B cell (primary cell): Measurements from ENCODE around the gene BCL2. TPM values are rescaled to one million over a fixed set of nuclear protein-coding genes. Genes with fewer than 3 reads are reported as not detected.

Experiments used
- ATAC-seq: fragments of 200-7000 bp; cut with Tn5 transposase; one replicate; pipeline ENCODE4 v1.10.0; 2021; ENCODE audit warnings: low read depth, mild to moderate bottlenecking, moderate number of reproducible peaks, moderate library complexity
- CTCF ChIA-PET: fragments of 350-600 bp; sonication (Branson Sonifier 250); formaldehyde crosslinking; loops from one replicate; lab custom pipeline; 2021; ENCODE audit warnings: antibody characterized with exemption, inconsistent platforms; lab: Charles Lee
- POLR2A ChIA-PET: fragments of 350-600 bp; sonication (Branson Sonifier 250); formaldehyde crosslinking; loops from one replicate; lab custom pipeline; 2021; ENCODE audit warnings: antibody characterized with exemption; lab: Charles Lee
- DNase-seq: peaks from one replicate; pipeline ENCODE4 v3.0.0; 2013
- H2AFZ ChIP-seq: 2 replicates; pipeline ENCODE4 v1.6.1; 2012; ENCODE audit warnings: mild to moderate bottlenecking, low read depth, low read length; ENCODE audit not compliant: insufficient read depth, poor library complexity, severe bottlenecking
- H3K27ac ChIP-seq, 2 donors: 1 replicate in 1 of 2; 2 replicates in 1 of 2; pipeline ENCODE4 v1.5.1; 2012 to 2013; ENCODE audit warnings: low read length in 2 of 2, mild to moderate bottlenecking in 2 of 2, moderate library complexity in 1 of 2
- H3K27me3 ChIP-seq, 4 experiments: fragments of 200-600 bp in 1 of 4; sonication (generic) in 1 of 4; replicated peaks in 1 of 4; 1 replicate in 2 of 4; 2 replicates in 2 of 4; pipeline versions ENCODE4 v1.6.1 to v1.7.0; 2013 to 2016; ENCODE audit warnings: low read length in 3 of 4, mild to moderate bottlenecking in 2 of 4, mixed read lengths in 1 of 4, moderate library complexity in 1 of 4; ENCODE audit not compliant: insufficient read depth in 4 of 4, control insufficient read depth in 3 of 4; ENCODE audit errors: control extremely low read depth in 1 of 4
- H3K36me3 ChIP-seq, 2 experiments: replicated peaks in 1 of 2; 1 replicate in 1 of 2; 2 replicates in 1 of 2; pipeline versions ENCODE4 v1.6.1 to v1.7.1; 2013; ENCODE audit warnings: low read length in 1 of 2; ENCODE audit not compliant: insufficient read depth in 2 of 2, control insufficient read depth in 1 of 2; ENCODE audit errors: control extremely low read depth in 1 of 2, extremely low read depth in 1 of 2
- H3K4me1 ChIP-seq, 2 donors: fragments of 200-600 bp in 1 of 2; sonication (generic) in 1 of 2; 1 replicate in 1 of 2; 2 replicates in 1 of 2; pipeline versions ENCODE4 v1.5.1 to v1.6.1; 2013 to 2017; ENCODE audit warnings: low read length in 2 of 2; ENCODE audit not compliant: control insufficient read depth in 2 of 2, insufficient read depth in 2 of 2
- H3K4me2 ChIP-seq: replicated peaks from 2 replicates; pipeline ENCODE3; 2012; ENCODE audit warnings: mild to moderate bottlenecking, low read depth, low read length; ENCODE audit not compliant: poor library complexity, severe bottlenecking
- H3K4me3 ChIP-seq, 5 experiments: fragments of 200-600 bp in 1 of 5; sonication (generic) in 1 of 5; 1 replicate in 3 of 5; 2 replicates in 2 of 5; pipeline versions ENCODE4 v1.5.1 to v1.7.0; 2011 to 2016; ENCODE audit warnings: low read length in 4 of 5, mild to moderate bottlenecking in 4 of 5, low read depth in 2 of 5, control low read depth in 1 of 5, moderate library complexity in 1 of 5; ENCODE audit not compliant: insufficient read depth in 1 of 5; ENCODE audit errors: control extremely low read depth in 1 of 5, extremely low read depth in 1 of 5
- H3K79me2 ChIP-seq: fragments of 200-600 bp; sonication (generic); one replicate; pipeline ENCODE4 v1.6.0; 2016; ENCODE audit warnings: low read length; ENCODE audit not compliant: control insufficient read depth, insufficient read depth
- H3K9ac ChIP-seq: fragments of 200-600 bp; sonication (generic); 2 replicates; pipeline ENCODE4 v1.6.1; 2017; ENCODE audit warnings: mild to moderate bottlenecking, low read length, moderate library complexity
- H3K9me3 ChIP-seq, 3 donors: one replicate each; pipeline versions ENCODE4 v1.6.1 to v1.7.1; 2013; ENCODE audit warnings: low read length in 2 of 3; ENCODE audit not compliant: control insufficient read depth in 2 of 3, insufficient read depth in 1 of 3; ENCODE audit errors: control extremely low read depth in 1 of 3
- H4K20me1 ChIP-seq: 2 replicates; pipeline ENCODE4 v1.6.0; 2012; ENCODE audit warnings: mild to moderate bottlenecking, low read length; ENCODE audit not compliant: insufficient read depth, control insufficient read depth, poor library complexity, severe bottlenecking
- H3K27ac Mint-ChIP-seq: one replicate; pipeline ENCODE4 v1.8.0; 2021; ENCODE audit warnings: mixed read lengths
- H3K27me3 Mint-ChIP-seq: one replicate; pipeline ENCODE4 v1.8.0; 2021; ENCODE audit warnings: mixed read lengths
- H3K4me1 Mint-ChIP-seq: one replicate; pipeline ENCODE4 v1.8.0; 2021; ENCODE audit warnings: mixed read lengths
- H3K4me3 Mint-ChIP-seq: one replicate; pipeline ENCODE4 v1.8.0; 2021; ENCODE audit warnings: mixed read lengths
- H3K9me3 Mint-ChIP-seq: one replicate; pipeline ENCODE4 v1.8.0; 2022; ENCODE audit warnings: mixed read lengths; ENCODE audit not compliant: insufficient read depth
- CTCF ChIP-seq: fragments of 200-600 bp; IDR thresholded peaks from one replicate; pipeline ENCODE4 v1.8.0; 2022; ENCODE audit warnings: antibody characterized with exemption, mild to moderate bottlenecking
- EZH2 ChIP-seq: IDR thresholded peaks from 2 replicates; pipeline ENCODE4 v1.6.1; 2012; ENCODE audit warnings: borderline replicate concordance, low read depth, mild to moderate bottlenecking, moderate library complexity, low read length; ENCODE audit not compliant: insufficient read depth, poor library complexity, severe bottlenecking
- WGBS: methylation state at CpG from one replicate; pipeline ENCODE4 v1.1.5; 2013; ENCODE audit warnings: missing lambda C conversion rate; ENCODE audit not compliant: insufficient coverage; 5-methylcytosine and 5-hydroxymethylcytosine counted together
- intact Hi-C: fragments of 100-400 bp; cut with micrococcal nuclease; formaldehyde crosslinking; loops from one replicate; pipeline ENCODE4 v1.10.0; 2022
- polyA plus RNA-seq: library from polyadenylated mRNA; depleted of rRNA; stranded (reverse); fragments of >200 nt; gene quantifications from 2 replicates; pipeline ENCODE4 v1.2.3, GENCODE V29; 2012
- total RNA-seq, 2 donors: library from RNA; stranded (reverse); fragments of 120-200 nt in 1 of 2; gene quantifications; 1 replicate in 1 of 2; 2 replicates in 1 of 2; pipeline versions ENCODE4 v1.2.3 to v1.2.4, GENCODE V29; 2013 to 2022

Gene BCL2
- total and polyA plus RNA-seq, 2 donors (not counting 1 experiment from before 2014, with no cell fraction given): 27.6 to 144 TPM

- CTCF ChIA-PET: interaction anchor here (0.5 kb wide), 2 partner anchors 181 to 194 kb away, joined by 3 to 4 read pairs; no protein-coding TSS in a partner anchor
- no peaks in the 10 kb centered on the region for H3K9me3 Mint-ChIP-seq
- Histone ChIP-seq H2AFZ (no peak overlapping the region), H3K79me2 (peaks cover 91% of the 10 kb centered on the region), H3K27ac (no peak overlapping the region), H3K36me3 (peaks cover 0 to 13% of the 10 kb centered on the region in 2 experiments), H3K4me3 (no peak overlapping the region), H3K9me3 (no peaks in the 10 kb centered on the region), H3K9ac (no peak overlapping the region), H3K27me3 (no peaks in the 10 kb centered on the region), H4K20me1 (peaks cover 18% of the 10 kb centered on the region), H3K4me2 (no peak overlapping the region), H3K4me1 (no peaks in the 10 kb centered on the region)
- DNase-seq (no peak), ATAC-seq (no peak)
- H3K4me3 Mint-ChIP-seq: no peak overlapping the region
- intact Hi-C loops: loop anchor here (5.0 kb wide), 1 partner anchor 37 kb away; no protein-coding TSS in a partner anchor
- no peaks in the 10 kb centered on the region for H3K27me3 Mint-ChIP-seq
- POLR2A ChIA-PET: no interaction called here
- no peak overlapping the region for H3K27ac Mint-ChIP-seq
- WGBS: 95% methylated on average over 6 of the region's 6 CpGs
- no peak for TF ChIP-seq EZH2
- no peak for TF ChIP-seq CTCF
- peaks cover 37% of the 10 kb centered on the region for H3K4me1 Mint-ChIP-seq
Measured at GRCh38 chr18:63244607-63245006, 75.0 kb downstream of the BCL2 start.

- Mint-ChIP-seq H3K9me3 (no peaks in the 10 kb centered on the region), H3K27ac (no peak overlapping the region), H3K27me3 (no peaks in the 10 kb centered on the region), H3K4me3 (no peak overlapping the region), H3K4me1 (peaks cover 27% of the 10 kb centered on the region)
- 100% methylated on average over 4 of the region's 7 CpGs for WGBS
- Histone ChIP-seq H3K36me3 (peaks cover 0 to 21% of the 10 kb centered on the region in 2 experiments), H3K27me3 (no peaks in the 10 kb centered on the region), H2AFZ (no peak overlapping the region), H3K79me2 (peaks cover 91% of the 10 kb centered on the region), H3K9ac (no peak overlapping the region), H3K4me3 (no peak overlapping the region), H3K4me2 (no peak overlapping the region), H3K27ac (no peak overlapping the region), H3K4me1 (no peaks in the 10 kb centered on the region), H3K9me3 (peaks cover 0 to 4% (median 0%) of the 10 kb centered on the region in 3 donors), H4K20me1 (peaks cover 9% of the 10 kb centered on the region)
- ChIA-PET POLR2A (no interaction called here), CTCF (no interaction called here)
- no peak for DNase-seq
- no peak for ATAC-seq
- no peak for TF ChIP-seq EZH2
- TF ChIP-seq CTCF: no peak
- intact Hi-C loops: loop anchor here (5.0 kb wide), 1 partner anchor 34 kb away; no protein-coding TSS in a partner anchor
Measured at GRCh38 chr18:63241760-63242159, 77.8 kb downstream of the BCL2 start.
